OCI-LY7 (cell line): ENCODE data around the gene POU6F2. TPM values are rescaled to one million over a fixed set of nuclear protein-coding genes. Genes with fewer than 3 reads are reported as not detected.

Experiments
- BruUV-seq: library from RNA; stranded (reverse); fragments of 400-500 nt; replicated peaks from 2 replicates; lab custom pipeline; 2021; lab: Mats Ljungman, UMichigan
- CTCF ChIA-PET: fragments of 300-600 bp; sonication (Branson Sonifier 250); formaldehyde crosslinking; loops from one replicate; lab custom pipeline; 2022; ENCODE audit warnings: antibody characterized with exemption; ENCODE audit not compliant: unreplicated experiment; lab: Charles Lee
- POLR2A ChIA-PET: fragments of 300-600 bp; sonication (Branson Sonifier 250); formaldehyde crosslinking; loops from one replicate; lab custom pipeline; 2022; ENCODE audit warnings: antibody characterized with exemption; lab: Charles Lee
- DNase-seq: peaks from one replicate; pipeline ENCODE4 v3.0.0-alpha.2; 2015; ENCODE audit warnings: low spot score
- H2AFZ ChIP-seq: fragments of 200-600 bp; sonication (generic), shearing (Covaris generic); 2 replicates; pipeline ENCODE4 v1.6.1; 2014; ENCODE audit warnings: mild to moderate bottlenecking, antibody characterized with exemption, low read length, moderate library complexity
- H3K27ac ChIP-seq: fragments of 200-600 bp; sonication (generic); 2 replicates; pipeline ENCODE4 v1.5.1; 2014; ENCODE audit warnings: mixed run types, low read depth, mild to moderate bottlenecking, moderate library complexity, low read length, inconsistent platforms; ENCODE audit not compliant: poor library complexity, severe bottlenecking
- H3K36me3 ChIP-seq: fragments of 200-600 bp; sonication (generic); 2 replicates; pipeline ENCODE4 v1.6.1; 2014; ENCODE audit warnings: mild to moderate bottlenecking, antibody characterized with exemption, low read length, moderate library complexity, mixed read lengths; ENCODE audit not compliant: insufficient read depth
- H3K4me1 ChIP-seq: fragments of 200-600 bp; sonication (generic); 2 replicates; pipeline ENCODE4 v1.5.1; 2014; ENCODE audit warnings: mild to moderate bottlenecking, low read length; ENCODE audit not compliant: insufficient read depth, poor library complexity, severe bottlenecking
- H3K4me2 ChIP-seq: fragments of 200-600 bp; sonication (generic); 2 replicates; pipeline ENCODE4 v1.6.1; 2014; ENCODE audit warnings: mild to moderate bottlenecking, low read length
- H3K4me3 ChIP-seq: fragments of 200-600 bp; sonication (generic); 2 replicates; pipeline ENCODE4 v1.5.1; 2014; ENCODE audit warnings: mild to moderate bottlenecking, low read depth, low read length; ENCODE audit not compliant: poor library complexity, severe bottlenecking
- H3K79me2 ChIP-seq: fragments of 200-600 bp; sonication (generic); 2 replicates; pipeline ENCODE4 v1.6.1; 2016; ENCODE audit warnings: low read depth, mild to moderate bottlenecking, low read length, moderate library complexity, mixed read lengths; ENCODE audit not compliant: insufficient read depth
- H3K9me2 ChIP-seq: fragments of 200-600 bp; sonication (generic); 2 replicates; pipeline ENCODE4 v1.6.1; 2016; ENCODE audit warnings: mild to moderate bottlenecking, low read length, mixed read lengths; ENCODE audit not compliant: insufficient read depth
- H3K9me3 ChIP-seq: fragments of 200-600 bp; sonication (generic); 2 replicates; pipeline ENCODE4 v1.6.1; 2014; ENCODE audit warnings: mild to moderate bottlenecking, mixed run types, low read length, mixed read lengths
- H4K20me1 ChIP-seq: fragments of 200-600 bp; sonication (generic); 2 replicates; pipeline ENCODE4 v1.6.1; 2014; ENCODE audit warnings: mild to moderate bottlenecking, antibody characterized with exemption, low read length, moderate library complexity, mixed read lengths; ENCODE audit not compliant: insufficient read depth
- CTCF ChIP-seq: fragments of 200-600 bp; sonication (generic); conservative IDR thresholded peaks from 2 replicates; pipeline ENCODE4 v1.5.1; 2014; ENCODE audit warnings: mild to moderate bottlenecking, antibody characterized with exemption, low read length, moderate library complexity, mixed read lengths
- EZH2phosphoT487 ChIP-seq: fragments of 200-600 bp; sonication (generic); IDR thresholded peaks from 2 replicates; pipeline ENCODE4 v1.6.1; 2018; ENCODE audit warnings: low read depth, borderline replicate concordance, mild to moderate bottlenecking, mixed run types, antibody characterized with exemption, low read length, moderate library complexity, mixed read lengths
- intact Hi-C: fragments of 100-400 bp; cut with micrococcal nuclease; formaldehyde crosslinking; loops from one replicate; pipeline ENCODE4 v1.10.0; 2022; ENCODE audit not compliant: unreplicated experiment
- total RNA-seq, 2 experiments: library from RNA; depleted of rRNA in 1 of 2; stranded (reverse); fragments of >200 nt in 1 of 2; shearing (Covaris generic) in 1 of 2; gene quantifications; 2 replicates each; pipeline ENCODE4 v1.2.3, GENCODE V29; 2014 to 2022

The POU6F2 gene
- total RNA-seq, 2 experiments from 2014 or later, result 0.40 TPM; not detected in 1

- DNase-seq, result no peak
- Histone ChIP-seq H3K9me2 (no peaks in the 10 kb centered on the region), H2AFZ (no peak overlapping the region), H3K36me3 (no peaks in the 10 kb centered on the region), H3K79me2 (no peaks in the 10 kb centered on the region), H3K4me1 (no peaks in the 10 kb centered on the region), H3K4me3 (no peak overlapping the region), H3K4me2 (no peak overlapping the region), H4K20me1 (no peaks in the 10 kb centered on the region), H3K9me3 (no peaks in the 10 kb centered on the region), H3K27ac (no peak overlapping the region)
- ChIA-PET CTCF (no interaction called here), POLR2A (interaction anchor here (0.6 kb wide), 1 partner anchor 111 kb away, joined by 3 read pairs; no protein-coding TSS in a partner anchor)
- no peak for TF ChIP-seq EZH2phosphoT487
- TF ChIP-seq CTCF, result no peak
- BruUV-seq, result no TSS peak
- intact Hi-C loops, result no loop called here
These were observed 260.6 kb downstream of the POU6F2 start for GRCh38 chr7:39238234-39238869.

- BruUV-seq, result no TSS peak
- Histone ChIP-seq H3K9me2 (no peaks in the 10 kb centered on the region), H3K27ac (no peak overlapping the region), H2AFZ (no peak overlapping the region), H4K20me1 (no peaks in the 10 kb centered on the region), H3K4me2 (no peak overlapping the region), H3K4me1 (no peaks in the 10 kb centered on the region), H3K4me3 (no peak overlapping the region), H3K79me2 (no peaks in the 10 kb centered on the region), H3K9me3 (no peaks in the 10 kb centered on the region), H3K36me3 (no peaks in the 10 kb centered on the region)
- intact Hi-C loops, result no loop called here
- ChIA-PET POLR2A (interaction anchor here (0.7 kb wide), 1 partner anchor 302 kb away, joined by 3 read pairs; no protein-coding TSS in a partner anchor), CTCF (no interaction called here)
- no peak for DNase-seq
- no peak for TF ChIP-seq CTCF
- TF ChIP-seq EZH2phosphoT487, result no peak
These were observed 263.2 kb downstream of the POU6F2 start for GRCh38 chr7:39240864-39241263.

- DNase-seq, result no peak
- no peak overlapping the region for H3K4me3 ChIP-seq
- no peaks in the 10 kb centered on the region for H3K9me2 ChIP-seq
- BruUV-seq, result no TSS peak
- H3K4me1 ChIP-seq, result no peaks in the 10 kb centered on the region
- no peak overlapping the region for H3K4me2 ChIP-seq
- H2AFZ ChIP-seq, result no peak overlapping the region
- no peaks in the 10 kb centered on the region for H3K36me3 ChIP-seq
- intact Hi-C loops, result no loop called here
- TF ChIP-seq EZH2phosphoT487, result no peak
- TF ChIP-seq CTCF, result no peak
- H3K27ac ChIP-seq, result no peak overlapping the region
- ChIA-PET POLR2A (no interaction called here), CTCF (no interaction called here)
- H4K20me1 ChIP-seq, result no peaks in the 10 kb centered on the region
- no peaks in the 10 kb centered on the region for H3K79me2 ChIP-seq
- H3K9me3 ChIP-seq, result no peaks in the 10 kb centered on the region
These were observed 269.9 kb downstream of the POU6F2 start for GRCh38 chr7:39247576-39247975.
